GM06990 (cell line): Measurements from ENCODE around the gene ABHD17A.
A peak's percentile ranks its signal among the peaks of the same experiment; 100 is the strongest.

Experiments
- DNase-seq: peaks from one replicate; pipeline ENCODE4 v3.0.0-alpha.2; 2011; ENCODE audit not compliant: insufficient read length; ENCODE audit errors: extremely low read depth
- H3K27me3 ChIP-seq: replicated peaks from 2 replicates; pipeline ENCODE4 v1.6.0; 2011; ENCODE audit warnings: low read length; ENCODE audit not compliant: control insufficient read depth, insufficient read depth
- H3K36me3 ChIP-seq: 2 replicates; pipeline ENCODE4 v1.5.1; 2011; ENCODE audit warnings: low read length; ENCODE audit not compliant: control insufficient read depth, insufficient read depth
- H3K4me3 ChIP-seq: replicated peaks from 2 replicates; pipeline ENCODE4 v1.5.1; 2011; ENCODE audit warnings: low read depth, mild to moderate bottlenecking, control low read depth, low read length
- CTCF ChIP-seq: IDR thresholded peaks from 2 replicates; pipeline ENCODE4 v1.5.1; 2011; ENCODE audit warnings: low read length, control low read depth, mild to moderate bottlenecking, inconsistent platforms; ENCODE audit not compliant: insufficient read depth, poor library complexity, severe bottlenecking

The ABHD17A gene

GRCh38 chr19:1909761-1910080 lies 24.4 kb upstream of the ABHD17A start:
- Histone ChIP-seq H3K27me3 (no peaks in the 10 kb centered on the region), H3K36me3 (peaks cover 13% of the 10 kb centered on the region), H3K4me3 (no peak overlapping the region)
- no peak for TF ChIP-seq CTCF
- no peak for DNase-seq

GRCh38 chr19:1908364-1908678 lies 23.0 kb upstream of the ABHD17A start:
- TF ChIP-seq CTCF, result no peak
- Histone ChIP-seq H3K4me3 (no peak overlapping the region), H3K27me3 (no peaks in the 10 kb centered on the region), H3K36me3 (peaks cover 7% of the 10 kb centered on the region)
- no peak for DNase-seq

- DNase-seq, result no peak
- Histone ChIP-seq H3K36me3 (peaks cover 5% of the 10 kb centered on the region), H3K4me3 (no peak overlapping the region)
Observed at GRCh38 chr19:1907563-1908363, 22.5 kb upstream of the ABHD17A start.

GRCh38 chr19:1906985-1907562 lies 21.8 kb upstream of the ABHD17A start:
- no peaks in the 10 kb centered on the region for H3K27me3 ChIP-seq

More at GRCh38 chr19:1907563-1908363, 22.5 kb upstream of the ABHD17A start:
- H3K27me3 ChIP-seq, result no peaks in the 10 kb centered on the region
- no peak for TF ChIP-seq CTCF

GRCh38 chr19:1905863-1906375 lies 20.6 kb upstream of the ABHD17A start:
- no peaks in the 10 kb centered on the region for H3K27me3 ChIP-seq
- TF ChIP-seq CTCF, result no peak
- H3K4me3 ChIP-seq, result peak overlapping the region; percentile 75
- DNase-seq, result no peak
- H3K36me3 ChIP-seq, result peaks cover 4% of the 10 kb centered on the region

More at GRCh38 chr19:1906985-1907562, 21.8 kb upstream of the ABHD17A start:
- DNase-seq, result no peak
- peaks cover 4% of the 10 kb centered on the region for H3K36me3 ChIP-seq
- TF ChIP-seq CTCF, result no peak
- no peak overlapping the region for H3K4me3 ChIP-seq
